HL-60 (cell line): ENCODE results near the gene ZGPAT.
A peak's percentile ranks its signal among the peaks of the same experiment; 100 is the strongest.

Source experiments
- DNase-seq, 2 experiments: peaks; one replicate each; pipeline ENCODE4 v3.0.0-alpha.2; 2010 to 2020; ENCODE audit warnings: low read depth in 1 of 2, low spot score in 1 of 2
- H3K27ac ChIP-seq: fragments of 250-450 bp; sonication (Bioruptor Pico); replicated peaks from 2 replicates; pipeline ENCODE4 v1.5.1; 2020; ENCODE audit warnings: mild to moderate bottlenecking, moderate library complexity
- H3K27me3 ChIP-seq: fragments of 250-450 bp; sonication (Bioruptor Pico); 2 replicates; pipeline ENCODE4 v1.5.1; 2021; ENCODE audit warnings: mild to moderate bottlenecking, moderate library complexity; ENCODE audit not compliant: insufficient read depth, poor library complexity, severe bottlenecking
- H3K4me3 ChIP-seq: replicated peaks from 2 replicates; pipeline ENCODE4 v1.5.1; 2011; ENCODE audit warnings: mild to moderate bottlenecking, control low read depth, low read length; ENCODE audit not compliant: insufficient read depth
- CTCF ChIP-seq: IDR thresholded peaks from one replicate; pipeline ENCODE4 v1.5.1; 2011; ENCODE audit warnings: low read length, control low read depth, inconsistent platforms; ENCODE audit not compliant: insufficient read depth
- GABPA ChIP-seq: IDR thresholded peaks from 2 replicates; pipeline ENCODE4 v1.6.1; 2012; ENCODE audit warnings: low read depth
- POLR2AphosphoS5 ChIP-seq: IDR thresholded peaks from 2 replicates; pipeline ENCODE4 v1.6.1; 2012; ENCODE audit warnings: low read depth
- REST ChIP-seq: IDR thresholded peaks from 2 replicates; pipeline ENCODE4 v1.6.1; 2012; ENCODE audit warnings: low read depth; ENCODE audit not compliant: insufficient replicate concordance
- SPI1 ChIP-seq: IDR thresholded peaks from 2 replicates; pipeline ENCODE4 v1.6.1; 2012; ENCODE audit warnings: low read depth, mild to moderate bottlenecking, borderline replicate concordance

ZGPAT gene

DNA sequence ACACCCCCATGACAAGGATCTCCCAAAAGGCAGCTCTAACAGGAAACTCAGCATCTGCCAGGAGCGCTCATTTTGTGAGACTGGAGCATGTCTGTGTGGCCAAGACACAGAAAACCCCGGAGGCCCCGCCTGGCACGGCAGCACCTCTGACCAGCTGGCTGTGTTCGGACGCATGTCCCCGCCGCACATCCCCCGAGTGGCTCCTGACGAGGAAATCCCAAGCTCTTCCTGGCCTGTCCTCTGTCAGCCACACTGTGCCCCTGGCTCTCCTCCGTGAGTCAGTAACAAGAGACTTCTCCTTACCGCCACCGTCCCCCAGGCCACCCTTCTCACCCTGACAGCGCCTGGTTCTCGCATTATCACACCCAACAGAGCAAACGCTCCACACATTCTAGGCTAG lies 46.2 kb downstream of the ZGPAT start:
- peaks cover 2% of the 10 kb centered on the region for H3K27me3 ChIP-seq
- DNase-seq, result no peak
- H3K27ac ChIP-seq, result no peak overlapping the region
- no peak overlapping the region for H3K4me3 ChIP-seq
- TF ChIP-seq POLR2AphosphoS5 (no peak), GABPA (no peak), CTCF (no peak), SPI1 (no peak), REST (no peak)

GRCh38 chr20:63755933-63756647 lies 48.3 kb downstream of the ZGPAT start:
- TF ChIP-seq POLR2AphosphoS5 (no peak), GABPA (no peak), CTCF (no peak), REST (no peak), SPI1 (no peak)
- no peak for DNase-seq

DNA sequence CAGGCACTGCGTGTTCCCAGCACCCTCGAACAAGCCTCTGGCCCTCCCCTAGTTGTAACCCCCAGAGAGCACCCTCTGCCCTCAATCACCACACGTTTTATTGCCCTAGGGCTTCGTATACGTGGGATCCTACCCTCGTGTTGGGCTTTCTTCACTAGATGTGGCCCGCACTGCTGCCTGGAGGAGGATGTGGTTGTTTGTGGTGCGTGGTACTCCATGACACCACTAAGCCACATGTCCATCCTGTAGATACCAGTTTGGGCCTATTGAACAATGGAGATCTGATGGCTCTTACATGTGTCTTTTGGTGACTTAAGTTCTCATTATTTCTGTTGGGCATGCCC lies 48.8 kb downstream of the ZGPAT start:
- TF ChIP-seq SPI1, result no peak
- no peak for TF ChIP-seq CTCF
- no peak for TF ChIP-seq REST
- no peak for TF ChIP-seq POLR2AphosphoS5
- TF ChIP-seq GABPA, result no peak
- DNase-seq, result peak in 1 of 2 experiments; percentile 25
- Histone ChIP-seq H3K4me3 (no peak overlapping the region), H3K27me3 (peaks cover 2% of the 10 kb centered on the region), H3K27ac (no peak overlapping the region)

More at GRCh38 chr20:63755933-63756647, 48.3 kb downstream of the ZGPAT start:
- peaks cover 2% of the 10 kb centered on the region for H3K27me3 ChIP-seq
- H3K27ac ChIP-seq, result no peak overlapping the region
- H3K4me3 ChIP-seq, result no peak overlapping the region
